Left ventricle myocardium inferior (tissue), 1 donor: Measurements from ENCODE around the gene TNS3. TPM values are rescaled to one million over a fixed set of nuclear protein-coding genes. Genes with fewer than 3 reads are reported as not detected.

Experiments
- DNase-seq: peaks from one replicate; pipeline ENCODE4 v3.0.0-alpha.2; 2020
- H3K27ac ChIP-seq: fragments of 200-600 bp; replicated peaks from 2 replicates; pipeline ENCODE4 v1.8.0; 2021
- H3K27me3 ChIP-seq: fragments of 200-600 bp; 2 replicates; pipeline ENCODE4 v1.8.0; 2021; ENCODE audit warnings: low read depth
- H3K36me3 ChIP-seq: fragments of 200-600 bp; 2 replicates; pipeline ENCODE4 v1.8.0; 2021
- H3K4me1 ChIP-seq: fragments of 200-600 bp; 2 replicates; pipeline ENCODE4 v1.8.0; 2021
- H3K4me3 ChIP-seq: fragments of 200-600 bp; 2 replicates; pipeline ENCODE4 v1.8.0; 2021; ENCODE audit warnings: mild to moderate bottlenecking, moderate library complexity
- H3K9me3 ChIP-seq: fragments of 200-600 bp; replicated peaks from 2 replicates; pipeline ENCODE4 v1.8.0; 2021
- CTCF ChIP-seq: fragments of 200-600 bp; IDR thresholded peaks from 2 replicates; pipeline ENCODE4 v1.8.0; 2021; ENCODE audit warnings: antibody characterized with exemption, mild to moderate bottlenecking, borderline replicate concordance
- intact Hi-C: fragments of 100-400 bp; cut with micrococcal nuclease; formaldehyde crosslinking; loops from one replicate; pipeline ENCODE4 v1.11.0; 2022
- total RNA-seq: library from RNA; stranded (reverse); fragmentation: NEBNext Ultra II Directional; extraction: Animal tissue kit (Norgen Biotek cat#: 25700); gene quantifications from one replicate; pipeline ENCODE4 v1.2.1, GENCODE V29; 2021
- donor health status: DM: no; HTN: yes; CAD: no; lungs with severe emphysema.

Gene TNS3
- total RNA-seq, 1 donor from 2014 or later, result 40.6 TPM

DNA sequence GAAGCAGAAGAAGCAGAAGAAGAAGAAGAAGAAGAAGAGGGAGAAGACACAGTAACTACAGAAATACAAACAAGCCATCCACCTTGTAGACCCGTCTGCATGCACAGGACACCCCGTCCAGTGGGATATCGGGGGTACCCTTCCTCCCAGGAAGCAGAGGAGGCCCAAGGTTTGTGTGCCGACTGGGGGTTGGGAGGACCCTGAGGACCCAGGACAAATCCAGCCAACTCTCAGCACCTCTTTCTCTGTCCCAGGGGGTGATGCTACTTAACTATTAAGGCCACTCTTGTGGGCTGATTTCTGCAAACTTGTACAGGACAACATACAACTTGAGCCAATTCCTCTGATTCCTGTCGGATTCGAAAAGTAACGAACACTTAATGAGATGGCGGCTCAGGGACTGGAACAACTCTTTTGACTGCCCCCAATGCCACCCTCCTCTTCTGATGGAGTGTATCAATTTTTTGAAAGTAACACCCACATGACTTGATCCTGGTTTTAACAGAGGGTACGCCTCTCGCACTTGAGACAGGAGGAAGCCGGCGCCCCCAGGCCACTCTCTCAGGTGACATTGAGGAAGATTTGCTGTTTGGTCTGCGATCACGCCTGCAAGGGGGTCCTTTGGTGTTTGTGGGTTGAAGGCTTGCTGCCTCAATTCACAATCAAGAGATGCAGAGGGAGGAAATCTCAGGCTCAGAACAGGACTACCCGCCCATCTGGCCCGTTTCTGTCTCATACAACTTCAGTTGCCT is 192.6 kb downstream of the TNS3 start:
- Histone ChIP-seq H3K27ac (no peak overlapping the region), H3K27me3 (no peaks in the 10 kb centered on the region), H3K36me3 (peaks cover 23% of the 10 kb centered on the region), H3K9me3 (no peaks in the 10 kb centered on the region), H3K4me3 (no peak overlapping the region), H3K4me1 (peaks cover 36% of the 10 kb centered on the region)
- no peak for DNase-seq
- intact Hi-C loops, result no loop called here
- no peak for TF ChIP-seq CTCF

DNA sequence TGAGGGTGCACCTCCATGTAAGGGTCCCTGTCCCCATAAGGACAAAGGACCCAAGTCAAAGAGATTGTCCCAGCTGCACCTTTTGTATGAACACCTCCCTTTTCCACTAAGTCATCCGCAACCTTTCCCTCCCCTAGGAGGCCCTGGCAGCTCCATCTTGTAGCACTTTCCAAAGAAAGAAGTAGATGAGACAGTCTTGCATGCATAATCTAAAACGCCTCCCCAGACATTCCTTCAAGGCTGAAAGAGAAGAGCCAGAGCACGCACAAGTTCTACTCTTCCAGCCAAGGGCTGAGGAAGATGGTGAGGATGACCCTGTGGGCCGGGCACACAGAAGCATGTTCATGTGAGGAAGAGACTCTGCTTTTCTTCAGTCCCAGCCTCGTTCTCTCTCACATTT is 194.4 kb downstream of the TNS3 start:
- intact Hi-C loops, result no loop called here
- no peaks in the 10 kb centered on the region for H3K9me3 ChIP-seq
- TF ChIP-seq CTCF, result no peak
- peaks cover 21% of the 10 kb centered on the region for H3K36me3 ChIP-seq
- H3K27ac ChIP-seq, result no peak overlapping the region
- DNase-seq, result no peak
- no peak overlapping the region for H3K4me3 ChIP-seq
- H3K4me1 ChIP-seq, result peaks cover 28% of the 10 kb centered on the region
- H3K27me3 ChIP-seq, result no peaks in the 10 kb centered on the region

GRCh38 chr7:47386273-47386835 is 195.6 kb downstream of the TNS3 start:
- Histone ChIP-seq H3K27me3 (no peaks in the 10 kb centered on the region), H3K4me3 (no peak overlapping the region), H3K36me3 (peaks cover 20% of the 10 kb centered on the region), H3K4me1 (peaks cover 22% of the 10 kb centered on the region), H3K9me3 (no peaks in the 10 kb centered on the region), H3K27ac (no peak overlapping the region)
- TF ChIP-seq CTCF, result no peak
- intact Hi-C loops, result no loop called here
- no peak for DNase-seq

GRCh38 chr7:47385536-47386125 is 196.3 kb downstream of the TNS3 start:
- intact Hi-C loops, result no loop called here
- H3K27ac ChIP-seq, result no peak overlapping the region
- peaks cover 27% of the 10 kb centered on the region for H3K4me1 ChIP-seq
- no peak for DNase-seq
- H3K36me3 ChIP-seq, result peaks cover 13% of the 10 kb centered on the region
- no peaks in the 10 kb centered on the region for H3K27me3 ChIP-seq
- H3K4me3 ChIP-seq, result no peak overlapping the region
- no peak for TF ChIP-seq CTCF
- H3K9me3 ChIP-seq, result no peaks in the 10 kb centered on the region

DNA sequence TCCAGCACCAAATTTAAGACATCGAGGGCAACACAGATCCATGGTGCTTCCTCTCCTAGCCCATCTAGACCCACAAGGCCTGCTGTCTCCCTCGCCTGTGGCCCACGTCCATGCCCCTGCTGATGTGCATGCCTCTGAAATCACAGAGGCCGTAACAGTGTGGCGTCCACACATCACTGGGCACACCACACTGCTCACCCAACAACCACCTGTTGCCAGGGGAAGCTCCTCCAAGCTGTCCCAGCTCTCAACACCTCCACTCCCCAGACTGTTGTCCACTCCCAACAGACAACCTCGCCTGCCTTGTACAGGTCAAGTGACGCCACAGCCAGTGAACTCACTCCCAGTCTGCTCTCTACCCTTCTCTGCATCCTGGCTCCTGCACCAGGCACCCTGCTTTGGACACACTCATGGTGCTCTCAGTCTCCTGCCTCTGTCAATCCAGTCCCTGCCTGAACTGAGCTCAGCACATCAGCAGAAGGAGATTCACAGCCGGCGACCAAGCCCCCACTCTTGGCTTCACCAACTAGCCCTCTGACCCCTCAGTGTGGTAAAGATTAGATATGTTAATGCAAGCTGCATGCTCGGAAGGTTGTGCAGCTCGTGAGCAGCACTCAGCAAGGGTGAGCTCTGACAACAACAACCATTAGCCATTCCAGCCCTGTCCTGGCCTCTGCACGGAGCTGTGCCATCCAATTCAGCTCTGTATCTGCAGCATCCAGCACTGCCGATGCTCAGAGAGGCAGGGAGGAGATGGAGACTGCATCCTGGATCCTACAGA is 197.0 kb downstream of the TNS3 start:
- H3K27ac ChIP-seq, result no peak overlapping the region
- no peaks in the 10 kb centered on the region for H3K9me3 ChIP-seq
- no peak overlapping the region for H3K4me3 ChIP-seq
- intact Hi-C loops, result no loop called here
- H3K27me3 ChIP-seq, result no peaks in the 10 kb centered on the region
- H3K4me1 ChIP-seq, result peaks cover 34% of the 10 kb centered on the region
- DNase-seq, result no peak
- H3K36me3 ChIP-seq, result peaks cover 8% of the 10 kb centered on the region
- TF ChIP-seq CTCF, result no peak
